ENCODE measurements around the gene SLC35B2.

The SLC35B2 gene

DNA sequence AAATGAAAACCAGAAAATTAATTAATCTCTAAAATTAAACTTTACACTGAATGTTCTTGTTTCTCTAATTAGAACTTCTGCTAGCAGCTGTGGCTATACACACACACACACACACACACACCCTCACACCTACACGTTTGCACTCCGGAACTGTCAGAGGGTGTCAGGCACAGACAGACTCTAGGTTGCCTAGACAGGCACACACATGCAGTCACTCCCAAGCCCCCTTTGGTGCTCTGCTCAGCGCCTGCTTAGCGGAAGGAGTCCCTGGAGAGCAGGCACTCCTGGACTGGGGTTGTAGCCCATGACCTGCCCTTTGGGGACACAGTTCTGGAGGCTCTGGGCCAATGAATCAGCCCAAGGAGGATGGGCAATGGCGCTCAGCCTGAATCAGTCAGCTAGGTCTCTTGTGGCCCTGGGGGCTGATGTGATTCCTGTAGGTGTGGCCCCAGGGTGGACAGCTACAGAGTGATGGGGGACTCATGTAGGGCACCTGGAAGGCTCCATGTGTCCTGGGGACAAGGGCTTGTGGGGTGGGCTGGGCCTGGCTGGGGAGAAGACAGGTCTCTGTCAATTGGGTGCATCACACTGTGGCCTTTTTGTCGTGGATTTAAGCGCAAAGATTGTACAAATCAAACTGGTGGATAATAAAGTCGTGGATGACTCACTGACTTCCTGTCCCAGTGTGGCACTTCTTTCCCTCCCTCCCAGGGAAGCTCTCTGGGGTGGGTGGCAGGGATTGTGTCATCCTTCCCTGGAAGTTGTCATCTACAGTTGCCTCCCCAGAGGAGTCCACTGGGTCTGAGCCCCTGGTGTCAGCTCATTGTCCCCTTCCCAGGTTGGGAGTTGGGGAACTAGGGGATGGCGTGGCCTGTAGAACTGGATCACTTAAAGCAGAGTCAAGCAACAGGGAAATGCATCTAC lies 21.7 kb upstream of the SLC35B2 start:
- Histone ChIP-seq H4K20me1 (ENCODE audit: insufficient read depth, low read length) (no peaks in the 10 kb centered on the region), H3K9me3 (replicated peaks; ENCODE audit: insufficient read depth, low read length) (no peaks in the 10 kb centered on the region), H3K36me3 (replicated peaks; ENCODE audit: insufficient read depth, low read length) (no peaks in the 10 kb centered on the region), H3K4me1 (ENCODE audit: low read length) (no peaks in the 10 kb centered on the region), H3K27ac (ENCODE audit: low read length) (no peak overlapping the region), H3K27me3 (replicated peaks; ENCODE audit: insufficient read depth, low read length) (peaks cover 55% of the 10 kb centered on the region), H2AFZ (ENCODE audit: low read length) (no peak overlapping the region), H3K4me2 (ENCODE audit: low read depth, low read length) (no peak overlapping the region), H3K9ac (ENCODE audit: low read length) (no peak overlapping the region), H3K4me3 (ENCODE audit: low read length) (no peak overlapping the region), H3K79me2 (ENCODE audit: low read length) (no peaks in the 10 kb centered on the region), H3K9me2 (replicated peaks; ENCODE audit: insufficient read depth, low read length) (no peaks in the 10 kb centered on the region), H3F3A (ENCODE audit: insufficient read depth, low read length) (no peaks in the 10 kb centered on the region)
- DNase-seq, result no peak
- TF ChIP-seq EZH2 (optimal IDR thresholded peaks at IDR 0.05; ENCODE audit: low read depth, low read length) (no peak), EZH2phosphoT487 (IDR thresholded peaks at IDR 0.05; ENCODE audit: low read length) (no peak)
- TF ChIP-seq, protein P1, sequence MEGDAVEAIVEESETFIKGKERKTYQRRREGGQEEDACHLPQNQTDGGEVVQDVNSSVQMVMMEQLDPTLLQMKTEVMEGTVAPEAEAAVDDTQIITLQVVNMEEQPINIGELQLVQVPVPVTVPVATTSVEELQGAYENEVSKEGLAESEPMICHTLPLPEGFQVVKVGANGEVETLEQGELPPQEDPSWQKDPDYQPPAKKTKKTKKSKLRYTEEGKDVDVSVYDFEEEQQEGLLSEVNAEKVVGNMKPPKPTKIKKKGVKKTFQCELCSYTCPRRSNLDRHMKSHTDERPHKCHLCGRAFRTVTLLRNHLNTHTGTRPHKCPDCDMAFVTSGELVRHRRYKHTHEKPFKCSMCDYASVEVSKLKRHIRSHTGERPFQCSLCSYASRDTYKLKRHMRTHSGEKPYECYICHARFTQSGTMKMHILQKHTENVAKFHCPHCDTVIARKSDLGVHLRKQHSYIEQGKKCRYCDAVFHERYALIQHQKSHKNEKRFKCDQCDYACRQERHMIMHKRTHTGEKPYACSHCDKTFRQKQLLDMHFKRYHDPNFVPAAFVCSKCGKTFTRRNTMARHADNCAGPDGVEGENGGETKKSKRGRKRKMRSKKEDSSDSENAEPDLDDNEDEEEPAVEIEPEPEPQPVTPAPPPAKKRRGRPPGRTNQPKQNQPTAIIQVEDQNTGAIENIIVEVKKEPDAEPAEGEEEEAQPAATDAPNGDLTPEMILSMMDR (IDR thresholded peaks at IDR 0.05; ENCODE audit: low read length), result no peak

DNA sequence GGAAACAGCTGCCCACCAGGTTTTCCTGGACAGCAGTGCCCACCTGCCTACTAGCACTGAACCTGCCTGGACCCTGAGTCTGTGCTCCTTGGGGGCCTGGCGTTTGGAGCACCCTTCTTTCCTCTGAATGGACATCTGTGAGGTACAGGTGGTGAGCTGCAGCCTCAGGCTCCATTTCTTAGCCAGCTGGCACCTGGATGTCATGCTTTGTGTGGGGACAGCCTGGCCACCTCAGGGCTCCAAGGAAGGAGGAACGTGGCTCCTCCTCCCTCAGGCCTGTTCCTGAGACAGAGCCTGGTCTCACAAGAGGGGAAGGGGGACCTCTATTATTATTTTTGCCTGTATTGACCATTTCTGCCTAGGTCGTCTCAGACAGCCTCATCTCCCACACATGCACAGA lies 21.0 kb upstream of the SLC35B2 start:
- no peaks in the 10 kb centered on the region for H3K36me3 ChIP-seq (replicated peaks; ENCODE audit: insufficient read depth, low read length)
- no peaks in the 10 kb centered on the region for H3K9me2 ChIP-seq (replicated peaks; ENCODE audit: insufficient read depth, low read length)
- H3K9ac ChIP-seq (ENCODE audit: low read length), result no peak overlapping the region
- no peaks in the 10 kb centered on the region for H3K4me1 ChIP-seq (ENCODE audit: low read length)
- H3K4me2 ChIP-seq (ENCODE audit: low read depth, low read length), result no peak overlapping the region
- DNase-seq, result no peak
- no peak overlapping the region for H3K27ac ChIP-seq (ENCODE audit: low read length)
- no peak overlapping the region for H2AFZ ChIP-seq (ENCODE audit: low read length)
- H3K4me3 ChIP-seq (ENCODE audit: low read length), result no peak overlapping the region
- no peak for TF ChIP-seq EZH2phosphoT487 (IDR thresholded peaks at IDR 0.05; ENCODE audit: low read length)
- TF ChIP-seq EZH2 (optimal IDR thresholded peaks at IDR 0.05; ENCODE audit: low read depth, low read length), result no peak
- TF ChIP-seq, protein P1 (IDR thresholded peaks at IDR 0.05; ENCODE audit: low read length), result no peak
- no peaks in the 10 kb centered on the region for H3F3A ChIP-seq (ENCODE audit: insufficient read depth, low read length)
- no peaks in the 10 kb centered on the region for H3K9me3 ChIP-seq (replicated peaks; ENCODE audit: insufficient read depth, low read length)
- H4K20me1 ChIP-seq (ENCODE audit: insufficient read depth, low read length), result no peaks in the 10 kb centered on the region
- peaks cover 53% of the 10 kb centered on the region for H3K27me3 ChIP-seq (replicated peaks; ENCODE audit: insufficient read depth, low read length)
- no peaks in the 10 kb centered on the region for H3K79me2 ChIP-seq (ENCODE audit: low read length)

DNA sequence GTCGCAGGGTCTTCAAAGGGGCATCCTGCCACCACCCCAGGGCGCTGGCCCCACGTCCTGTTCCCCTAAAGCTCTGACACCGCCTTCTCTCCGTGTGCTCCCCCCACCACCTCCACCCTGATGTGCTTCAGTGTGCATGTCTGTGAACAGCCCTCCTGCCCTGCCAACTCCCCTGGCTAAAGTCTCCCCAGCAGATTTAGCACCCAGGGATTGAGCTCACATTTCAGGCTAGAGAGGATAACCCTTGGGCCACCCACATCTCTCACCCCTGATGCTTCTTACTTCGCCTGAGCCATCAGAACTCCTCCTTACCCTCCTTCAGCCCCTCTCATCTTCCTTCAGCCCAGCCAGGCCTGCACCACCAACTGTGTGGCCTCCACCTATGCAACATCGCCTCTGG lies 20.4 kb upstream of the SLC35B2 start:
- Histone ChIP-seq H3K4me2 (ENCODE audit: low read depth, low read length) (no peak overlapping the region), H3K9me2 (replicated peaks; ENCODE audit: insufficient read depth, low read length) (no peaks in the 10 kb centered on the region), H3K27me3 (replicated peaks; ENCODE audit: insufficient read depth, low read length) (peaks cover 55% of the 10 kb centered on the region), H3K79me2 (ENCODE audit: low read length) (no peaks in the 10 kb centered on the region), H3K27ac (ENCODE audit: low read length) (no peak overlapping the region), H3K4me3 (ENCODE audit: low read length) (no peak overlapping the region), H3K9me3 (replicated peaks; ENCODE audit: insufficient read depth, low read length) (no peaks in the 10 kb centered on the region), H4K20me1 (ENCODE audit: insufficient read depth, low read length) (no peaks in the 10 kb centered on the region), H3F3A (ENCODE audit: insufficient read depth, low read length) (no peaks in the 10 kb centered on the region), H3K4me1 (ENCODE audit: low read length) (no peaks in the 10 kb centered on the region), H3K9ac (ENCODE audit: low read length) (no peak overlapping the region), H3K36me3 (replicated peaks; ENCODE audit: insufficient read depth, low read length) (no peaks in the 10 kb centered on the region), H2AFZ (ENCODE audit: low read length) (no peak overlapping the region)
- DNase-seq, result no peak
- TF ChIP-seq EZH2 (optimal IDR thresholded peaks at IDR 0.05; ENCODE audit: low read depth, low read length) (no peak), EZH2phosphoT487 (IDR thresholded peaks at IDR 0.05; ENCODE audit: low read length) (no peak)
- TF ChIP-seq, protein P1 (IDR thresholded peaks at IDR 0.05; ENCODE audit: low read length), result no peak
